ENCODE measurements around the gene BUD31. TPM values are rescaled to one million over a fixed set of nuclear protein-coding genes. Genes with fewer than 3 reads are reported as not detected.

Gene BUD31
- total RNA-seq, 6 donors from 2014 or later = 48.8 to 85.7 (median 63.8) TPM

DNA sequence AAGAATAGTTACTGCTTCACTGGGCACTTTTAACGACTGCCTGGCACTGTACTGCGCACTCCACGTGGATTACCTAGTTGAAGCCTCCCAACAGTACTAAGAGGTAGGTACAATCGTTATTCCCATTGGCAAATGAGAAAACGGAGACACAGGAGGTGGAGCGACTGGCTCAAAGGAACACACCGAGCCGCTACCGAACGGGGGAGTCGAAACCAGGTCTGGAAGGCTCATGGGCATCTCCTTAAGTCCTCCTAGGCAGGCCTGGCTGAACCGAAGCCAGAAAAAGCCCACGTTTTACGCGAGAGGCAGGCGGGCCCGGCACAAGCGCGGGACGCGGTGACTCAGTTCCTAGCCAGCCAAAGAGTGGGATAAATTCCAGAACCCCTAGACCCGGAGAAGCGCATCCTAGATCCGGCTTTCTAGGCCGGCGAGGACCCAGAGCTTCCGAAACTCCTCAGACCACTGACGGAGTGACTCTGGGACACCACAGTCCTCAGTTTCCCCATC lies 844 bp upstream of the BUD31 start:
- peak overlapping the region; percentile 98 to 99 (median 99) for H3K27ac ChIP-seq
- DNase-seq = peak; percentile 32 to 86

DNA sequence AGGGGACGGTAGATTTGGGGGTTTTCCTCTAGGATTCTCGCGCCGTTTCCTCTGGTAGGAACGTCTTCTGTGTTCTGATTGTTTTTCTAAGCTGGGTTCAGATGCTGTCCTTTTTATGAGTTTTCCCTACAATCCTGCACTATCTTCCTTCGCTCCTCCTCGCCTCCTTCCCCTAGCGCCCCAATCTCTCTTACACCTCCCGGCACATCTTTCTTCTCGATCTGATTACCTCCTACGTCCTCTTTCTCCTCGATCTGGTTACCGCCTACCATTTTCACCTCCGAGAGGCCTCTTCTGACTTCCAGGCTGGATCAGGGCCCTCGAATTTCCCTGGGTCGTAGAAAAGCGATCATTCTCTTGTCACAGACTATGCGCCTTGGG lies 413 bp downstream of the BUD31 start:
- H3K27ac ChIP-seq = peak overlapping the region; percentile 98 to 99 (median 99)
- peaks cover 17 to 47% (median 41%) of the 10 kb centered on the region in 4 donors for H3K36me3 ChIP-seq
- no peaks in the 10 kb centered on the region for H3K9me3 ChIP-seq
- H3K4me3 ChIP-seq = peak overlapping the region; percentile 84 to 98 (median 92)
- no peaks in the 10 kb centered on the region for H3K27me3 ChIP-seq
- no peak for DNase-seq
- TF ChIP-seq EP300 (IDR thresholded peaks at IDR 0.05) (no peak), POLR2A (IDR thresholded peaks at IDR 0.05) (no peak), POLR2AphosphoS5 (IDR thresholded peaks at IDR 0.05) (no peak)
- TF ChIP-seq, protein P1, sequence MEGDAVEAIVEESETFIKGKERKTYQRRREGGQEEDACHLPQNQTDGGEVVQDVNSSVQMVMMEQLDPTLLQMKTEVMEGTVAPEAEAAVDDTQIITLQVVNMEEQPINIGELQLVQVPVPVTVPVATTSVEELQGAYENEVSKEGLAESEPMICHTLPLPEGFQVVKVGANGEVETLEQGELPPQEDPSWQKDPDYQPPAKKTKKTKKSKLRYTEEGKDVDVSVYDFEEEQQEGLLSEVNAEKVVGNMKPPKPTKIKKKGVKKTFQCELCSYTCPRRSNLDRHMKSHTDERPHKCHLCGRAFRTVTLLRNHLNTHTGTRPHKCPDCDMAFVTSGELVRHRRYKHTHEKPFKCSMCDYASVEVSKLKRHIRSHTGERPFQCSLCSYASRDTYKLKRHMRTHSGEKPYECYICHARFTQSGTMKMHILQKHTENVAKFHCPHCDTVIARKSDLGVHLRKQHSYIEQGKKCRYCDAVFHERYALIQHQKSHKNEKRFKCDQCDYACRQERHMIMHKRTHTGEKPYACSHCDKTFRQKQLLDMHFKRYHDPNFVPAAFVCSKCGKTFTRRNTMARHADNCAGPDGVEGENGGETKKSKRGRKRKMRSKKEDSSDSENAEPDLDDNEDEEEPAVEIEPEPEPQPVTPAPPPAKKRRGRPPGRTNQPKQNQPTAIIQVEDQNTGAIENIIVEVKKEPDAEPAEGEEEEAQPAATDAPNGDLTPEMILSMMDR (IDR thresholded peaks at IDR 0.05) = no peak
- 0% methylated on average over 18 of the region's 18 CpGs for WGBS, 2 donors
- peaks cover 29 to 40% (median 36%) of the 10 kb centered on the region in 4 donors for H3K4me1 ChIP-seq
- no peak for ATAC-seq (ENCODE audit: low FRiP score in 2 of 2)

More for the DNA sequence above, 844 bp upstream of the BUD31 start:
- no peaks in the 10 kb centered on the region for H3K9me3 ChIP-seq
- peak overlapping the region; percentile 84 to 98 (median 92) for H3K4me3 ChIP-seq
- H3K4me1 ChIP-seq = peaks cover 29 to 40% (median 36%) of the 10 kb centered on the region in 4 donors
- no peaks in the 10 kb centered on the region for H3K27me3 ChIP-seq
- peaks cover 13 to 49% (median 43%) of the 10 kb centered on the region in 4 donors for H3K36me3 ChIP-seq
- WGBS, 2 donors = 0% methylated on average over 3 to 25 of the region's 28 CpGs
- peak; percentile 52 to 81 for ATAC-seq (ENCODE audit: low FRiP score in 2 of 2)
- TF ChIP-seq POLR2A (IDR thresholded peaks at IDR 0.05) = no peak
- no peak for TF ChIP-seq EP300 (IDR thresholded peaks at IDR 0.05)
- TF ChIP-seq, protein P1 (IDR thresholded peaks at IDR 0.05) = no peak
- no peak for TF ChIP-seq POLR2AphosphoS5 (IDR thresholded peaks at IDR 0.05)

DNA sequence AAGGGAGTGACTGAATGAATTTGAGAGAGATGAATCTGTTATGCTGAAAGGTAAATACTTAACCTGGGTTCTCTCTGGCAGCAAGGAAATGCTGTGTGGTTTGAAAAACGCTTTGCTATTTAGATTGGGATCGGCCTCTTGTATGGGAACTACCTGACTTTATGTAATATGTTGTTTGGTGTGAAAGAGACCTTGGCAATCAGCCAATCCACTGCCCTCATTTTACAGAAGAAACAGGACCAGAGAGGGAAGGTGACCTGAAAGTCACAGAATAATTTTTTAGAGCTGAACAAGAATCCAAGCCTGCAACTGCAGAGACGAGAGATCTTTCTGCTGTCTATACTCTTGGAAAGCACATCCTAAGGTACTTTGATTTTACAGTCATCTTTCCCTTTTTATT lies 1.0 kb downstream of the BUD31 start:
- WGBS, 2 donors = 30 to 33% methylated on average over 3 of the region's 3 CpGs
- ATAC-seq (ENCODE audit: low FRiP score in 2 of 2) (no peak), DNase-seq (no peak)
- Histone ChIP-seq H3K4me1 (peaks cover 29 to 40% (median 33%) of the 10 kb centered on the region in 4 donors), H3K9me3 (no peaks in the 10 kb centered on the region), H3K4me3 (peak overlapping the region in 3 of 4 donors; percentile 84 to 98 (median 95)), H3K27me3 (no peaks in the 10 kb centered on the region), H3K27ac (peak overlapping the region; percentile 98 to 99 (median 99)), H3K36me3 (peaks cover 18 to 47% (median 38%) of the 10 kb centered on the region in 4 donors)
- TF ChIP-seq POLR2AphosphoS5 (IDR thresholded peaks at IDR 0.05) (no peak), POLR2A (IDR thresholded peaks at IDR 0.05) (no peak), EP300 (IDR thresholded peaks at IDR 0.05) (no peak)
- TF ChIP-seq, protein P1 (IDR thresholded peaks at IDR 0.05) = no peak

DNA sequence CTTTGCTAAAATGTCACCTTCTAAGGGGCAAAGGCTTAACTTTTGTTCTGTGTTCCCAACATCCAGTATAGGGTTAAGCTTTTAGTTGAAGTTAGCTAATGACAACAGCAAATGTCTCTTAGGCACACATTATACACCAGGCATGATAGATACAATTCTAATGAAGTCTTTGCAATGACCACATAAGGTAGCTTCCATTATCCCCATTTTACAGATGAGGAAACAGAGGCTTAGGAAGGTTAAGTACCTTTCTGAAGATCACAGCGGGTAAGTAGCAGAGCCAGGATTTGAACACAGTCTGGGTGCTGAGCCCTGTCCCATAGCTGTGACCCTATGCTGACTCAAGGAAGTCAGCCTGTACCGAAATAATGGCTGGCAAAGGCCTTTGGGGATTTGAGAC lies 1.9 kb downstream of the BUD31 start:
- peaks cover 27 to 38% (median 31%) of the 10 kb centered on the region in 4 donors for H3K4me1 ChIP-seq
- H3K27ac ChIP-seq = no peak overlapping the region
- TF ChIP-seq, protein P1 (IDR thresholded peaks at IDR 0.05) = no peak
- no peak for TF ChIP-seq POLR2AphosphoS5 (IDR thresholded peaks at IDR 0.05)
- TF ChIP-seq POLR2A (IDR thresholded peaks at IDR 0.05) = no peak
- no peak for TF ChIP-seq EP300 (IDR thresholded peaks at IDR 0.05)
- ATAC-seq (ENCODE audit: low FRiP score in 2 of 2) = no peak
- peaks cover 21 to 53% (median 44%) of the 10 kb centered on the region in 4 donors for H3K36me3 ChIP-seq
- no peaks in the 10 kb centered on the region for H3K9me3 ChIP-seq
- DNase-seq = no peak
- H3K27me3 ChIP-seq = no peaks in the 10 kb centered on the region
- WGBS, 2 donors = 96 to 100% methylated on average over 2 of the region's 2 CpGs
- H3K4me3 ChIP-seq = no peak overlapping the region
